A673 (cell line): ENCODE measurements around the gene SLC39A9. TPM values are rescaled to one million over a fixed set of nuclear protein-coding genes. Genes with fewer than 3 reads are reported as not detected.

Experiments
- BruUV-seq: library from RNA; stranded (reverse); fragments of 400-500 nt; replicated peaks from 2 replicates; lab custom pipeline; 2021; lab: Mats Ljungman, UMichigan
- CTCF ChIA-PET: fragments of 300-600 bp; sonication (Branson Sonifier 250); formaldehyde crosslinking; loops from one replicate; lab custom pipeline; 2022; ENCODE audit warnings: antibody characterized with exemption; lab: Charles Lee
- POLR2A ChIA-PET: fragments of 300-600 bp; sonication (Branson Sonifier 250); formaldehyde crosslinking; loops from one replicate; lab custom pipeline; 2022; ENCODE audit warnings: antibody characterized with exemption; ENCODE audit not compliant: low non-redundant PET; lab: Charles Lee
- DNase-seq: peaks from one replicate; pipeline ENCODE4 v3.0.0-alpha.2; 2015; ENCODE audit warnings: low spot score
- H3K27ac ChIP-seq: fragments of 200-600 bp; sonication (generic); 2 replicates; pipeline ENCODE4 v1.5.1; 2016; ENCODE audit warnings: mixed run types, low read depth, mild to moderate bottlenecking, mixed read lengths, antibody characterized with exemption, low read length; ENCODE audit not compliant: poor library complexity, severe bottlenecking
- H3K27me3 ChIP-seq: fragments of 200-600 bp; sonication (generic); replicated peaks from 2 replicates; pipeline ENCODE4 v1.6.1; 2017; ENCODE audit warnings: mixed run types, low read depth, mild to moderate bottlenecking, mixed read lengths, antibody characterized with exemption, low read length; ENCODE audit not compliant: insufficient read depth, poor library complexity
- H3K36me3 ChIP-seq: fragments of 200-600 bp; sonication (generic); 2 replicates; pipeline ENCODE4 v1.6.1; 2016; ENCODE audit warnings: mixed run types, mild to moderate bottlenecking, mixed read lengths, antibody characterized with exemption, low read length; ENCODE audit not compliant: insufficient read depth, poor library complexity, severe bottlenecking
- H3K4me1 ChIP-seq: fragments of 200-600 bp; sonication (generic); 2 replicates; pipeline ENCODE4 v1.6.1; 2017; ENCODE audit warnings: mixed run types, mild to moderate bottlenecking, mixed read lengths, antibody characterized with exemption, low read length; ENCODE audit not compliant: insufficient read depth, poor library complexity, severe bottlenecking
- H3K4me3 ChIP-seq: fragments of 200-600 bp; sonication (generic); 2 replicates; pipeline ENCODE4 v1.5.1; 2016; ENCODE audit warnings: low read depth, mixed run types, mild to moderate bottlenecking, mixed read lengths, low read length; ENCODE audit not compliant: poor library complexity, severe bottlenecking
- H3K9me3 ChIP-seq: fragments of 200-600 bp; sonication (generic); 2 replicates; pipeline ENCODE4 v1.6.1; 2016; ENCODE audit warnings: mixed run types, low read depth, mild to moderate bottlenecking, mixed read lengths, antibody characterized with exemption, low read length; ENCODE audit not compliant: poor library complexity, severe bottlenecking
- EZH2 ChIP-seq: fragments of 200-600 bp; sonication (generic); IDR thresholded peaks from 2 replicates; pipeline ENCODE4 v1.6.1; 2017; ENCODE audit warnings: borderline replicate concordance, low read depth, mild to moderate bottlenecking, mixed read lengths, antibody characterized with exemption, low read length; ENCODE audit not compliant: poor library complexity, severe bottlenecking
- intact Hi-C: fragments of 100-400 bp; cut with micrococcal nuclease; formaldehyde crosslinking; loops from one replicate; pipeline ENCODE4 v1.10.0; 2022; ENCODE audit not compliant: unreplicated experiment
- total RNA-seq: library from RNA; stranded (reverse); gene quantifications from 2 replicates; pipeline ENCODE4 v1.2.3, GENCODE V29; 2021
- TF ChIP-seq, protein P1 (sequence below): fragments of 300-800, 200-600 bp; sonication (generic); conservative IDR thresholded peaks from 2 replicates; pipeline ENCODE4 v1.5.1; 2017; ENCODE audit warnings: low read depth, mild to moderate bottlenecking, antibody characterized with exemption, low read length, moderate library complexity, mixed read lengths

Gene SLC39A9
- total RNA-seq, 1 experiment from 2014 or later: 59.2 TPM

DNA sequence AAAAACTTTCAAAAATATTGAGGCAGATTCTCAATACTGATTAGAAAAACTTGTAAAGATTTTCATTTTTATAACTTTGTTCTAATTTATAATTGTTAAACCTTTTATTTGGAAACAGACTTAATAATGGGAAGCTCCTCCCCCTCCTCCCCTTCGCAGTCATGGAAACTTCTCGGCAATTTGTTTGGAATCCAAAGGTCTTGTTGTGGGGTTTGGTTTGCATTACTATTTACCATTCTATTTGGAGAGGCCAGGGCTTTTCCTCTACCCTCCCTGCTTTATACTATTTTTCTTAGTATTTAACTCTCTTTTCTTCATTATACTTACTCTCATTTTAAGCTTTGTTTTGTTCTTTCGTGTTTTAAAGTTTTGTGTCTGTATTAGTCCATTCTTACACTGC lies 6.0 kb downstream of the SLC39A9 start:
- Histone ChIP-seq H3K4me3 (no peak overlapping the region), H3K9me3 (no peaks in the 10 kb centered on the region), H3K27me3 (no peaks in the 10 kb centered on the region), H3K4me1 (peaks cover 17% of the 10 kb centered on the region), H3K36me3 (no peaks in the 10 kb centered on the region), H3K27ac (no peak overlapping the region)
- intact Hi-C loops: no loop called here
- BruUV-seq: no TSS peak
- TF ChIP-seq, protein P1, sequence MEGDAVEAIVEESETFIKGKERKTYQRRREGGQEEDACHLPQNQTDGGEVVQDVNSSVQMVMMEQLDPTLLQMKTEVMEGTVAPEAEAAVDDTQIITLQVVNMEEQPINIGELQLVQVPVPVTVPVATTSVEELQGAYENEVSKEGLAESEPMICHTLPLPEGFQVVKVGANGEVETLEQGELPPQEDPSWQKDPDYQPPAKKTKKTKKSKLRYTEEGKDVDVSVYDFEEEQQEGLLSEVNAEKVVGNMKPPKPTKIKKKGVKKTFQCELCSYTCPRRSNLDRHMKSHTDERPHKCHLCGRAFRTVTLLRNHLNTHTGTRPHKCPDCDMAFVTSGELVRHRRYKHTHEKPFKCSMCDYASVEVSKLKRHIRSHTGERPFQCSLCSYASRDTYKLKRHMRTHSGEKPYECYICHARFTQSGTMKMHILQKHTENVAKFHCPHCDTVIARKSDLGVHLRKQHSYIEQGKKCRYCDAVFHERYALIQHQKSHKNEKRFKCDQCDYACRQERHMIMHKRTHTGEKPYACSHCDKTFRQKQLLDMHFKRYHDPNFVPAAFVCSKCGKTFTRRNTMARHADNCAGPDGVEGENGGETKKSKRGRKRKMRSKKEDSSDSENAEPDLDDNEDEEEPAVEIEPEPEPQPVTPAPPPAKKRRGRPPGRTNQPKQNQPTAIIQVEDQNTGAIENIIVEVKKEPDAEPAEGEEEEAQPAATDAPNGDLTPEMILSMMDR: no peak
- TF ChIP-seq EZH2: no peak
- no peak for DNase-seq
- ChIA-PET CTCF (no interaction called here), POLR2A (interaction anchor here (0.7 kb wide), 1 partner anchor 19 kb away, joined by 3 read pairs; no protein-coding TSS in a partner anchor)

DNA sequence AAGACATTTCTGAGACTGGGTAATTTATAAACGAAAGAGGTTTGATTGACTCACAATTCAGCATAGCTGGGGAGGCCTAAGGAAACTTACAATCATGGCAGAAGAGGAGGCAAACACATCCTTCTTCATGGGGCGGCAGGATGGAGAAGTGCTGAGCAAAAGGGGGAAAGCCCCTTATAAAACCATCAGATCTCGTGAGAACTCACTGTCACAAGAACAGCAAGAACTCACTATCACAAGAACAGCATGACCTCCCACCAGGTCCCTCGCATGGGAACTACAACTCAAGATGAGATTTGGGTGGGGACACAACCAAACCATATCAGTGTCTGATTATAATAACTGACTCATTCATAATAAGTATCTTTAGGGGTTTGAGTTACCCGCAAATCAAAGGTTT lies 6.4 kb downstream of the SLC39A9 start:
- intact Hi-C loops: no loop called here
- no peak for DNase-seq
- H3K4me1 ChIP-seq: peaks cover 12% of the 10 kb centered on the region
- BruUV-seq: no TSS peak
- H3K27ac ChIP-seq: no peak overlapping the region
- POLR2A ChIA-PET: no interaction called here
- H3K9me3 ChIP-seq: no peaks in the 10 kb centered on the region
- TF ChIP-seq EZH2: no peak
- TF ChIP-seq, protein P1: no peak
- H3K36me3 ChIP-seq: no peaks in the 10 kb centered on the region
- no peak overlapping the region for H3K4me3 ChIP-seq
- CTCF ChIA-PET: no interaction called here
- no peaks in the 10 kb centered on the region for H3K27me3 ChIP-seq

DNA sequence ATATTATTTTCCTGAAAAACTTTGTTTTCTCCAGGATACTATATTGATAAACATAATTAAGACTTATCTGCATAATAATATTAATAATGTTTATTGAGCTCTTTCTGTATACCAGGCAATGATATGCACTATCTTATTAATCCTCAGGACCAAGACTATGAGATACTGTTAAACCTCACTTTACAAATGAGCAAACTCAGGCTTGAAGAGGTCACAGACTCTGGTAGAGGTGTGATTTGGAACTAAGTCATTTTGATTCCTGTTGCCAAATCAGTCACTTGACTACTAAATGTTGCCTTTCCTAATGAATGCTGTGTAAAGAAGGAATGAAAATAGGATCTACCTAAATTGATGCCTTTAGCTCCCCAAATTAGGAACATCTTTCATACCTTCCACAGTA lies 7.3 kb downstream of the SLC39A9 start:
- BruUV-seq: no TSS peak
- POLR2A ChIA-PET: no interaction called here
- CTCF ChIA-PET: no interaction called here

More for the DNA sequence above, 7.3 kb downstream of the SLC39A9 start:
- no peaks in the 10 kb centered on the region for H3K9me3 ChIP-seq
- TF ChIP-seq EZH2: no peak
- TF ChIP-seq, protein P1: no peak
- H3K4me1 ChIP-seq: peaks cover 6% of the 10 kb centered on the region
- no peak overlapping the region for H3K27ac ChIP-seq
- no peak overlapping the region for H3K4me3 ChIP-seq
- no peaks in the 10 kb centered on the region for H3K27me3 ChIP-seq
- H3K36me3 ChIP-seq: no peaks in the 10 kb centered on the region
- intact Hi-C loops: no loop called here
- DNase-seq: no peak
